Thyroid gland (tissue), 4 donors: ENCODE data around the gene UPK1A.

Source experiments
- POLR2A ChIP-seq, 2 donors: fragments of 450-650 bp; IDR thresholded peaks; one replicate each; pipeline ENCODE4 v1.6.1; 2017; ENCODE audit warnings: antibody characterized with exemption in 2 of 2, mild to moderate bottlenecking in 2 of 2, moderate library complexity in 1 of 2
- TF ChIP-seq, protein P1 (sequence below), 6 experiments: fragments of 200-600 bp in 3 of 6; fragments of 450-650 bp in 3 of 6; sonication (generic) in 3 of 6; IDR thresholded peaks; one replicate each; pipeline ENCODE4 v1.5.1; 2016 to 2019; ENCODE audit warnings: antibody characterized with exemption in 6 of 6, mild to moderate bottlenecking in 2 of 6, inconsistent platforms in 1 of 6, moderate library complexity in 1 of 6

DNA sequence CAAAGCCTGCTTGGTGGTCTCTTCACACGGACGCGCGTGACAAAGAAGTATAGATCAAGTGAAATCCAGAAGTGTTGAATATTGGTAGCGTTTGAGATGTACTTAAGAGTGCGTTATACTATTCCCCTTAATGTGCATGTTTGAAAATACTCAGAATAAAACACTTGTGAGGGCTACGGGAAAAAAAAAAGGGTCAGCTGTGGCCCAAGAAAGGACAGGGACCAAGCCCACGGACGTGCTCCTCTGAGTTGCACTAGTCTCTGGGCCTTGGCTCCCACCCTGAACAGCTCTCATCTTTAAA lies 38.1 kb upstream of the UPK1A start:
- no peak for TF ChIP-seq POLR2A (IDR thresholded peaks at IDR 0.05)
- TF ChIP-seq, protein P1, sequence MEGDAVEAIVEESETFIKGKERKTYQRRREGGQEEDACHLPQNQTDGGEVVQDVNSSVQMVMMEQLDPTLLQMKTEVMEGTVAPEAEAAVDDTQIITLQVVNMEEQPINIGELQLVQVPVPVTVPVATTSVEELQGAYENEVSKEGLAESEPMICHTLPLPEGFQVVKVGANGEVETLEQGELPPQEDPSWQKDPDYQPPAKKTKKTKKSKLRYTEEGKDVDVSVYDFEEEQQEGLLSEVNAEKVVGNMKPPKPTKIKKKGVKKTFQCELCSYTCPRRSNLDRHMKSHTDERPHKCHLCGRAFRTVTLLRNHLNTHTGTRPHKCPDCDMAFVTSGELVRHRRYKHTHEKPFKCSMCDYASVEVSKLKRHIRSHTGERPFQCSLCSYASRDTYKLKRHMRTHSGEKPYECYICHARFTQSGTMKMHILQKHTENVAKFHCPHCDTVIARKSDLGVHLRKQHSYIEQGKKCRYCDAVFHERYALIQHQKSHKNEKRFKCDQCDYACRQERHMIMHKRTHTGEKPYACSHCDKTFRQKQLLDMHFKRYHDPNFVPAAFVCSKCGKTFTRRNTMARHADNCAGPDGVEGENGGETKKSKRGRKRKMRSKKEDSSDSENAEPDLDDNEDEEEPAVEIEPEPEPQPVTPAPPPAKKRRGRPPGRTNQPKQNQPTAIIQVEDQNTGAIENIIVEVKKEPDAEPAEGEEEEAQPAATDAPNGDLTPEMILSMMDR (IDR thresholded peaks at IDR 0.05), result no peak
